SK-N-SH (cell line): ENCODE measurements around the gene MED22. TPM values are rescaled to one million over a fixed set of nuclear protein-coding genes. Genes with fewer than 3 reads are reported as not detected.

ENCODE experiments used
- CTCF ChIA-PET: fragments of 300-600, 350-600 bp; formaldehyde crosslinking; extraction: SDS; loops from one replicate; lab custom pipeline; 2021; lab: Yijun Ruan, JAX
- POLR2A ChIA-PET: fragments of 350-600 bp; sonication (Branson Sonifier 250); formaldehyde crosslinking; extraction: SDS; loops from one replicate; lab custom pipeline; 2020; ENCODE audit warnings: antibody characterized with exemption, inconsistent platforms; lab: Yijun Ruan, JAX
- DNase-seq: peaks from one replicate; pipeline ENCODE4 v3.0.0; 2012
- H2AFZ ChIP-seq: fragments of 200-600 bp; sonication (generic); 2 replicates; pipeline ENCODE4 v1.8.1; 2016; ENCODE audit warnings: antibody characterized with exemption, mild to moderate bottlenecking, low read depth
- H3F3A ChIP-seq: fragments of 200-600 bp; sonication (generic); replicated peaks from 2 replicates; pipeline ENCODE3; 2016; ENCODE audit warnings: antibody characterized with exemption, mild to moderate bottlenecking; ENCODE audit not compliant: insufficient read depth
- H3K27ac ChIP-seq, 2 experiments: fragments of 200-500 bp in 1 of 2; fragments of 200-600 bp in 1 of 2; sonication (Bioruptor generic) in 1 of 2; sonication (generic), shearing (Covaris generic) in 1 of 2; 2 replicates each; pipeline versions ENCODE4 v1.5.1 to v1.6.1; 2014 to 2016; ENCODE audit warnings: low read depth in 2 of 2, inconsistent platforms in 1 of 2, low read length in 1 of 2, mild to moderate bottlenecking in 1 of 2, mixed read lengths in 1 of 2
- H3K27me3 ChIP-seq: fragments of 200-600 bp; sonication (generic), shearing (Covaris generic); 2 replicates; pipeline ENCODE4 v1.6.1; 2016; ENCODE audit warnings: mixed run types; ENCODE audit not compliant: insufficient read depth
- H3K36me3 ChIP-seq, 2 experiments: fragments of 200-500 bp in 1 of 2; fragments of 200-600 bp in 1 of 2; sonication (Bioruptor generic) in 1 of 2; sonication (generic) in 1 of 2; replicated peaks in 1 of 2; 2 replicates each; pipeline versions ENCODE3 to v1.5.1; 2014 to 2016; ENCODE audit warnings: low read length in 1 of 2, mild to moderate bottlenecking in 1 of 2; ENCODE audit not compliant: insufficient read depth in 2 of 2, control insufficient read depth in 1 of 2
- H3K4me1 ChIP-seq, 2 experiments: fragments of 200-500 bp in 1 of 2; fragments of 200-600 bp in 1 of 2; sonication (Bioruptor generic) in 1 of 2; sonication (generic), shearing (Covaris generic) in 1 of 2; 2 replicates each; pipeline versions ENCODE4 v1.5.1 to v1.6.1; 2014 to 2016; ENCODE audit warnings: low read depth in 1 of 2, low read length in 1 of 2, mixed run types in 1 of 2; ENCODE audit not compliant: insufficient read depth in 2 of 2, control insufficient read depth in 1 of 2
- H3K4me2 ChIP-seq: fragments of 200-600 bp; sonication (generic), shearing (Covaris generic); 2 replicates; pipeline ENCODE4 v1.6.1; 2017; ENCODE audit warnings: mixed run types
- H3K4me3 ChIP-seq, 2 experiments: fragments of 200-500 bp in 1 of 2; fragments of 200-600 bp in 1 of 2; sonication (Bioruptor generic) in 1 of 2; sonication (generic), shearing (Covaris generic) in 1 of 2; 2 replicates each; pipeline versions ENCODE4 v1.5.1 to v1.8.1; 2014 to 2016; ENCODE audit warnings: low read depth in 2 of 2, inconsistent platforms in 1 of 2, low read length in 1 of 2, mild to moderate bottlenecking in 1 of 2, mixed read lengths in 1 of 2, moderate library complexity in 1 of 2
- H3K79me2 ChIP-seq: fragments of 200-600 bp; sonication (generic); 2 replicates; pipeline ENCODE4 v1.8.1; 2017; ENCODE audit warnings: mild to moderate bottlenecking; ENCODE audit not compliant: insufficient read depth
- H3K9ac ChIP-seq: fragments of 200-600 bp; sonication (generic); 2 replicates; pipeline ENCODE4 v1.6.1; 2017; ENCODE audit warnings: mixed run types
- H3K9me2 ChIP-seq: fragments of 200-600 bp; sonication (generic); 2 replicates; pipeline ENCODE4 v1.6.1; 2017; ENCODE audit warnings: mixed run types
- H3K9me3 ChIP-seq: fragments of 200-600 bp; sonication (generic); 2 replicates; pipeline ENCODE4 v1.6.1; 2017; ENCODE audit warnings: mixed run types, mild to moderate bottlenecking, moderate library complexity
- H4K20me1 ChIP-seq: fragments of 200-600 bp; sonication (generic); 2 replicates; pipeline ENCODE4 v1.6.1; 2017; ENCODE audit warnings: mild to moderate bottlenecking, mixed run types; ENCODE audit not compliant: insufficient read depth
- EP300 ChIP-seq, 2 experiments: IDR thresholded peaks; 2 replicates each; pipeline versions ENCODE4 v1.4.0 to v1.6.1; 2012; ENCODE audit warnings: borderline replicate concordance in 1 of 2, low read depth in 1 of 2, low read length in 1 of 2
- FOSL2 ChIP-seq: IDR thresholded peaks from 2 replicates; pipeline ENCODE4 v1.4.0; 2012; ENCODE audit warnings: low read depth, mild to moderate bottlenecking, moderate library complexity, borderline replicate concordance
- FOXM1 ChIP-seq: IDR thresholded peaks from 2 replicates; pipeline ENCODE4 v1.4.0; 2012; ENCODE audit warnings: low read depth, mild to moderate bottlenecking
- GABPA ChIP-seq: IDR thresholded peaks from 2 replicates; pipeline ENCODE4 v1.4.0; 2012; ENCODE audit warnings: low read depth, mild to moderate bottlenecking
- GATA2 ChIP-seq: sonication (generic); formaldehyde crosslinking; IDR thresholded peaks from 2 replicates; pipeline ENCODE4 v1.5.0; 2020; ENCODE audit warnings: mild to moderate bottlenecking, missing genetic modification reagents
- IRF3 ChIP-seq: fragments of 150-350 bp; IDR thresholded peaks from 2 replicates; pipeline ENCODE4 v1.6.1; 2016; ENCODE audit warnings: mild to moderate bottlenecking, low read depth, low read length
- JUND ChIP-seq: IDR thresholded peaks from 2 replicates; pipeline ENCODE4 v1.4.0; 2012
- MAX ChIP-seq: IDR thresholded peaks from 2 replicates; pipeline ENCODE4 v1.4.0; 2012; ENCODE audit warnings: low read depth
- NFIC ChIP-seq: IDR thresholded peaks from 2 replicates; pipeline ENCODE4 v1.4.0; 2012; ENCODE audit warnings: borderline replicate concordance
- RAD21 ChIP-seq: IDR thresholded peaks from 2 replicates; pipeline ENCODE4 v1.6.1; 2012; ENCODE audit warnings: mild to moderate bottlenecking, low read length
- RCOR1 ChIP-seq: fragments of 150-350 bp; IDR thresholded peaks from 2 replicates; pipeline ENCODE4 v1.6.1; 2017; ENCODE audit warnings: antibody characterized with exemption, low read length
- REST ChIP-seq: IDR thresholded peaks from 2 replicates; pipeline ENCODE4 v1.6.1; 2012; ENCODE audit warnings: mild to moderate bottlenecking, low read depth, low read length, moderate library complexity
- SIN3A ChIP-seq: IDR thresholded peaks from 2 replicates; pipeline ENCODE4 v1.6.1; 2012; ENCODE audit warnings: low read depth, mild to moderate bottlenecking, low read length, moderate library complexity, borderline replicate concordance
- TAF1 ChIP-seq: IDR thresholded peaks from 2 replicates; pipeline ENCODE4 v1.6.1; 2012; ENCODE audit warnings: low read depth, mild to moderate bottlenecking, low read length, moderate library complexity, borderline replicate concordance
- USF1 ChIP-seq: IDR thresholded peaks from 2 replicates; pipeline ENCODE4 v1.4.0; 2012; ENCODE audit warnings: low read depth, borderline replicate concordance
- USF2 ChIP-seq: fragments of 150-350 bp; IDR thresholded peaks from 2 replicates; pipeline ENCODE4 v1.6.1; 2017; ENCODE audit warnings: antibody characterized with exemption, low read length, low read depth, borderline replicate concordance
- WGBS: methylation state at CpG from one replicate; pipeline ENCODE4 v1.1.6; 2017; ENCODE audit warnings: low lambda C conversion rate; 5-methylcytosine and 5-hydroxymethylcytosine counted together
- polyA plus RNA-seq, 3 experiments: library from polyadenylated mRNA; depleted of rRNA; stranded (reverse); fragments of >200 nt; gene quantifications; 2 replicates each; pipeline ENCODE4 v1.2.3, GENCODE V29; 2012

Gene MED22
- polyA plus RNA-seq, 1 of the 3 experiments (the other 2 are of a cell fraction): 27.9 TPM

GRCh38 chr9:133340916-133341315, 7.0 kb downstream of the MED22 start:
- no peak for DNase-seq
- Histone ChIP-seq H3K36me3 (peaks cover 20 to 65% of the 10 kb centered on the region in 2 experiments), H3K79me2 (peaks cover 7% of the 10 kb centered on the region), H3K9ac (no peak overlapping the region), H3K9me3 (no peaks in the 10 kb centered on the region), H3K4me2 (no peak overlapping the region), H2AFZ (no peak overlapping the region), H4K20me1 (peaks cover 1% of the 10 kb centered on the region; the same call in 1 of the 2 replicates), H3K9me2 (no peaks in the 10 kb centered on the region), H3K4me3 (no peak overlapping the region), H3K4me1 (peaks cover 0 to 5% of the 10 kb centered on the region in 2 experiments; a peak in 1 of 4 replicates), H3K27me3 (no peaks in the 10 kb centered on the region), H3K27ac (no peak overlapping the region), H3F3A (peaks cover 6% of the 10 kb centered on the region)
- TF ChIP-seq JUND (no peak), FOXM1 (no peak), NFIC (no peak), USF1 (no peak), IRF3 (no peak), RCOR1 (no peak), USF2 (no peak), MAX (no peak)
- 98% methylated on average over 11 of the region's 13 CpGs for WGBS
- POLR2A ChIA-PET: no interaction called here
- CTCF ChIA-PET: interaction anchor here (1.5 to 2.6 kb wide), 2 partner anchors 10 to 17 kb away, joined by 4 to 13 read pairs; no protein-coding TSS in a partner anchor

GRCh38 chr9:133340256-133340655, 7.7 kb downstream of the MED22 start:
- Histone ChIP-seq H2AFZ (no peak overlapping the region), H3K27ac (no peak overlapping the region), H3K79me2 (peaks cover 7% of the 10 kb centered on the region), H3K4me3 (no peak overlapping the region), H3K27me3 (no peaks in the 10 kb centered on the region), H3K36me3 (peaks cover 20 to 60% of the 10 kb centered on the region in 2 experiments), H3K4me2 (no peak overlapping the region), H4K20me1 (no peaks in the 10 kb centered on the region), H3K4me1 (peaks cover 0 to 4% of the 10 kb centered on the region in 2 experiments; a peak in 1 of 4 replicates), H3K9me3 (no peaks in the 10 kb centered on the region), H3K9ac (no peak overlapping the region), H3K9me2 (no peaks in the 10 kb centered on the region), H3F3A (peaks cover 6% of the 10 kb centered on the region)
- WGBS: 88% methylated on average over 3 of the region's 3 CpGs
- DNase-seq: no peak
- ChIA-PET CTCF (interaction anchor here (1.8 to 2.6 kb wide), 2 partner anchors 11 to 154 kb away, joined by 5 to 13 read pairs; no protein-coding TSS in a partner anchor), POLR2A (interaction anchor here (1.2 kb wide), 1 partner anchor 8 kb away, joined by 4 read pairs; the partner anchor contains the start of genes MED22 and RPL7A)
- TF ChIP-seq IRF3 (no peak), GATA2 (CRISPR knock-in tag) (no peak), TAF1 (no peak), GABPA (no peak), SIN3A (no peak), FOSL2 (no peak), RAD21 (no peak), FOXM1 (no peak), REST (no peak), EP300 (IDR thresholded peaks at IDR 0.05; ENCODE audit: borderline replicate concordance in 1 of 2, low read depth in 1 of 2, low read length in 1 of 2) (no peak), NFIC (no peak), USF2 (no peak)
